Fibroblast of lung (primary cell): ENCODE results near the gene ITIH3. TPM values are rescaled to one million over a fixed set of nuclear protein-coding genes. Genes with fewer than 3 reads are reported as not detected.

Source experiments
- DNase-seq, 2 donors: peaks; one replicate each; pipeline versions ENCODE4 v3.0.0 to v3.0.0-alpha.2; 2010; ENCODE audit warnings: low read depth in 2 of 2
- H2AFZ ChIP-seq: 2 replicates; pipeline ENCODE4 v1.5.1; 2012; ENCODE audit warnings: low read length, control low read depth, inconsistent platforms
- H3K27ac ChIP-seq: 2 replicates; pipeline ENCODE4 v1.5.1; 2011; ENCODE audit warnings: low read length, control low read depth; ENCODE audit not compliant: insufficient read depth
- H3K27me3 ChIP-seq: 2 replicates; pipeline ENCODE4 v1.5.1; 2011; ENCODE audit warnings: mild to moderate bottlenecking, low read length; ENCODE audit not compliant: control insufficient read depth, insufficient read depth
- H3K36me3 ChIP-seq: 2 replicates; pipeline ENCODE4 v1.5.1; 2011; ENCODE audit warnings: low read length; ENCODE audit not compliant: control insufficient read depth, insufficient read depth
- H3K4me1 ChIP-seq: 2 replicates; pipeline ENCODE4 v1.5.1; 2011; ENCODE audit warnings: low read length; ENCODE audit not compliant: control insufficient read depth, insufficient read depth; ENCODE audit errors: extremely low read depth
- H3K4me2 ChIP-seq: 2 replicates; pipeline ENCODE4 v1.5.1; 2011; ENCODE audit warnings: low read length, control low read depth; ENCODE audit not compliant: insufficient read depth; ENCODE audit errors: extremely low read depth
- H3K4me3 ChIP-seq, 4 experiments: fragments of 200-600 bp in 1 of 4; sonication (generic) in 1 of 4; replicated peaks in 1 of 4; 2 replicates each; pipeline ENCODE4 v1.5.1; 2011 to 2016; ENCODE audit warnings: low read length in 4 of 4, low read depth in 3 of 4, mild to moderate bottlenecking in 3 of 4, control low read depth in 2 of 4, inconsistent platforms in 1 of 4, mixed read lengths in 1 of 4; ENCODE audit not compliant: insufficient read depth in 1 of 4; ENCODE audit errors: control extremely low read depth in 1 of 4
- H3K79me2 ChIP-seq: 2 replicates; pipeline ENCODE4 v1.5.1; 2012; ENCODE audit warnings: mild to moderate bottlenecking, low read length, inconsistent platforms; ENCODE audit not compliant: control insufficient read depth, insufficient read depth
- H3K9ac ChIP-seq: 2 replicates; pipeline ENCODE4 v1.5.1; 2011; ENCODE audit warnings: mild to moderate bottlenecking, low read length, control low read depth; ENCODE audit not compliant: insufficient read depth
- H3K9me3 ChIP-seq: 2 replicates; pipeline ENCODE4 v1.5.1; 2012; ENCODE audit warnings: low read depth, low read length; ENCODE audit not compliant: control insufficient read depth, insufficient read depth
- H4K20me1 ChIP-seq: 2 replicates; pipeline ENCODE4 v1.5.1; 2011; ENCODE audit warnings: low read length; ENCODE audit not compliant: control insufficient read depth, insufficient read depth; ENCODE audit errors: extremely low read depth
- EZH2 ChIP-seq: IDR thresholded peaks from 2 replicates; pipeline ENCODE4 v1.5.1; 2012; ENCODE audit warnings: low read length, control low read depth, mild to moderate bottlenecking; ENCODE audit errors: missing control alignments
- polyA plus RNA-seq, 2 donors: library from polyadenylated mRNA; depleted of rRNA in 1 of 2; stranded (reverse) in 1 of 2; unstranded in 1 of 2; fragments of >200 nt; gene quantifications; 2 replicates each; pipeline ENCODE4 v1.2.1, GENCODE V29; 2011 to 2012; ENCODE audit warnings: missing spikeins in 1 of 2
- total RNA-seq: library from RNA; depleted of rRNA; stranded (reverse); fragments of >200 nt; gene quantifications from 2 replicates; pipeline ENCODE4 v1.2.1, GENCODE V29; 2014
- TF ChIP-seq, protein P1 (sequence below), 2 donors: IDR thresholded peaks in 1 of 2; conservative IDR thresholded peaks in 1 of 2; 1 replicate in 1 of 2; 2 replicates in 1 of 2; pipeline ENCODE4 v1.5.1; 2011 to 2012; ENCODE audit warnings: low read length in 2 of 2, control low read depth in 1 of 2, inconsistent platforms in 1 of 2, low read depth in 1 of 2, mild to moderate bottlenecking in 1 of 2

The ITIH3 gene
- total and polyA plus RNA-seq, 2 donors (not counting 1 experiment from before 2014, with no cell fraction given): 0.17 to 1.5 TPM

DNA sequence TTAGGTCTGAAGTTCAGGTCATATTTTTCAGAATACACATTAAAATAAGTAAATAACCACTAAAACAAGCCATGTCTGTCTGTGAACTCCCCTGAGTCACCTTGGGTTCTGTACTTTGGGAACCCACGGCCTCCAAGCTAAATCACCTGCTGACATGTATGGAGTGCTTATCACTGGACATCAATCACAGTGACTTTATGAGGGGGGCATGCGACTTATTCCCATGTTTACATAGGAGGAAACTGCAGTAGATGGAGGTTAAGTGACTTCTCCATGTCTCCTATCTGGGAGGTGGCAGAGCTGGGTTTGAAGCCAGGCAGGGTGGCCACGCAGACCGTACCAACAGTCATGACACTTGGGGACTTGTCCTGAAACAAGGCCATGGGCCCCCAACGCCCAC lies 27.8 kb downstream of the ITIH3 start:
- DNase-seq: no peak
- Histone ChIP-seq H3K9ac (no peak overlapping the region), H3K9me3 (no peaks in the 10 kb centered on the region), H2AFZ (no peak overlapping the region), H3K79me2 (no peaks in the 10 kb centered on the region), H3K4me2 (no peak overlapping the region), H3K4me3 (no peak overlapping the region), H3K27me3 (no peaks in the 10 kb centered on the region), H4K20me1 (no peaks in the 10 kb centered on the region), H3K4me1 (no peaks in the 10 kb centered on the region), H3K36me3 (no peaks in the 10 kb centered on the region), H3K27ac (no peak overlapping the region)
- TF ChIP-seq EZH2: no peak
- TF ChIP-seq, protein P1, sequence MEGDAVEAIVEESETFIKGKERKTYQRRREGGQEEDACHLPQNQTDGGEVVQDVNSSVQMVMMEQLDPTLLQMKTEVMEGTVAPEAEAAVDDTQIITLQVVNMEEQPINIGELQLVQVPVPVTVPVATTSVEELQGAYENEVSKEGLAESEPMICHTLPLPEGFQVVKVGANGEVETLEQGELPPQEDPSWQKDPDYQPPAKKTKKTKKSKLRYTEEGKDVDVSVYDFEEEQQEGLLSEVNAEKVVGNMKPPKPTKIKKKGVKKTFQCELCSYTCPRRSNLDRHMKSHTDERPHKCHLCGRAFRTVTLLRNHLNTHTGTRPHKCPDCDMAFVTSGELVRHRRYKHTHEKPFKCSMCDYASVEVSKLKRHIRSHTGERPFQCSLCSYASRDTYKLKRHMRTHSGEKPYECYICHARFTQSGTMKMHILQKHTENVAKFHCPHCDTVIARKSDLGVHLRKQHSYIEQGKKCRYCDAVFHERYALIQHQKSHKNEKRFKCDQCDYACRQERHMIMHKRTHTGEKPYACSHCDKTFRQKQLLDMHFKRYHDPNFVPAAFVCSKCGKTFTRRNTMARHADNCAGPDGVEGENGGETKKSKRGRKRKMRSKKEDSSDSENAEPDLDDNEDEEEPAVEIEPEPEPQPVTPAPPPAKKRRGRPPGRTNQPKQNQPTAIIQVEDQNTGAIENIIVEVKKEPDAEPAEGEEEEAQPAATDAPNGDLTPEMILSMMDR (conservative IDR thresholded peaks at IDR 0.05 in 1 of 2, IDR thresholded peaks at IDR 0.05 in 1 of 2; ENCODE audit: low read depth in 1 of 2, low read length in 2 of 2): no peak

DNA sequence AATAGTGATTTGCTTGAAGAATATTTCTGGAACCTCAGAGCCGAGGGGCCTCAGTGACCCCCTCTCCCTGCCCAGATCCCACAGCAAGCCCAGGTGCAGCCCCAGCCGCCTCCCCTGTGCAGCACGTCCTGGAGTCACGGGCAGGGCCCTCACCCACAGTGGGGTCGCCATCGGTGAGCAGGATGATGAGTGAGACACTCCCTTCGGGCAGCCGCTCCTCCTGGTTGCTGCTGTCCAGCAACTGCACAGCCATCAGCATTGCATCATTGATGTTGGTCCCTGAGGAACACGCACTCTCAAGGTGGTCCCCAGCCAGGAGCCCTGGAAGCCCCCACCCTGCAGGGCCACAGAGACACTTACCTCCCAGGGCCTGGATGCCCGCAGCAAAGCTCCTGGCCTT lies 29.4 kb downstream of the ITIH3 start:
- DNase-seq: no peak
- no peak for TF ChIP-seq EZH2
- TF ChIP-seq, protein P1 (conservative IDR thresholded peaks at IDR 0.05 in 1 of 2, IDR thresholded peaks at IDR 0.05 in 1 of 2; ENCODE audit: low read depth in 1 of 2, low read length in 2 of 2): no peak
- no peak overlapping the region for H3K4me3 ChIP-seq
- no peaks in the 10 kb centered on the region for H4K20me1 ChIP-seq
- no peak overlapping the region for H3K27ac ChIP-seq
- H3K27me3 ChIP-seq: no peaks in the 10 kb centered on the region
- no peak overlapping the region for H3K9ac ChIP-seq
- no peaks in the 10 kb centered on the region for H3K79me2 ChIP-seq
- H3K4me1 ChIP-seq: no peaks in the 10 kb centered on the region
- no peak overlapping the region for H2AFZ ChIP-seq
- no peak overlapping the region for H3K4me2 ChIP-seq
- no peaks in the 10 kb centered on the region for H3K36me3 ChIP-seq
- no peaks in the 10 kb centered on the region for H3K9me3 ChIP-seq

DNA sequence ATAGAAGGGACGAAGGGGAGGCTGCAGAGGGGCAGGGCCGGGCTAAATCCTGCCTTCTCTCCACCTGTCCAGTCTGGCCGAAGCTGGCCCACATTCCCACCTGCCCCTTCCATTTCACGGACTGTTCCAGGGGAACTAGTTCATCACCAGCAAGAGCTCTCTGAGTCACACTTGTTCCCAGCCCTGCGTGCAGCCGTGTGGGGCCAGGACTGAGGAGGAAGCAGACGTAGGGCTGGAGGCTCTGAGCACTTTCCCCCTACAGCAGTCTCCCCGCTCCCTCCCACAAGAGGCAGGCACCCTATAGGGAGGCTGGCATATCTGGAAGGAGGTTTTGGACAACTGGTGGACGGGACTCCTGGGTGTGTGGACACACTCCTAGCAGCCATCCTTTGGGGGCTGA lies 32.8 kb downstream of the ITIH3 start:
- peak in 1 of 2 donors; percentile 34 for DNase-seq
- H3K36me3 ChIP-seq: no peaks in the 10 kb centered on the region
- no peak for TF ChIP-seq EZH2
- TF ChIP-seq, protein P1 (conservative IDR thresholded peaks at IDR 0.05 in 1 of 2, IDR thresholded peaks at IDR 0.05 in 1 of 2; ENCODE audit: low read depth in 1 of 2, low read length in 2 of 2): no peak

More for the DNA sequence above, 32.8 kb downstream of the ITIH3 start:
- no peak overlapping the region for H2AFZ ChIP-seq
- no peak overlapping the region for H3K27ac ChIP-seq
- H3K4me1 ChIP-seq: peaks cover 11% of the 10 kb centered on the region
- no peak overlapping the region for H3K4me2 ChIP-seq
- H3K27me3 ChIP-seq: no peaks in the 10 kb centered on the region
- no peak overlapping the region for H3K9ac ChIP-seq
- no peaks in the 10 kb centered on the region for H3K9me3 ChIP-seq
- no peak overlapping the region for H3K4me3 ChIP-seq
- no peaks in the 10 kb centered on the region for H4K20me1 ChIP-seq
- H3K79me2 ChIP-seq: no peaks in the 10 kb centered on the region
